Loucy (cell line): ENCODE results near the gene MISP.

ENCODE experiments used
- H2AFZ ChIP-seq: fragments of 200-600 bp; sonication (generic); 2 replicates; pipeline ENCODE4 v1.6.0; 2016; ENCODE audit warnings: antibody characterized with exemption, mild to moderate bottlenecking, low read length, moderate library complexity
- H3F3A ChIP-seq: fragments of 200-600 bp; 2 replicates; pipeline ENCODE4 v1.6.0; 2016; ENCODE audit warnings: antibody characterized with exemption, low read depth, mild to moderate bottlenecking
- H3K27me3 ChIP-seq: fragments of 200-600 bp; sonication (generic); 2 replicates; pipeline ENCODE4 v1.6.1; 2014; ENCODE audit warnings: low read length, mild to moderate bottlenecking; ENCODE audit not compliant: insufficient read depth, poor library complexity, severe bottlenecking
- H3K36me3 ChIP-seq: fragments of 200-600 bp; sonication (generic); 2 replicates; pipeline ENCODE4 v1.6.1; 2016; ENCODE audit warnings: low read length; ENCODE audit not compliant: insufficient read depth
- H3K4me1 ChIP-seq: fragments of 200-600 bp; sonication (generic); 2 replicates; pipeline ENCODE4 v1.5.1; 2014; ENCODE audit warnings: low read length, mild to moderate bottlenecking; ENCODE audit not compliant: insufficient read depth, poor library complexity, severe bottlenecking
- H3K4me2 ChIP-seq: fragments of 200-600 bp; sonication (generic); 2 replicates; pipeline ENCODE4 v1.6.0; 2014; ENCODE audit warnings: antibody characterized with exemption, low read length, low read depth, mild to moderate bottlenecking; ENCODE audit not compliant: poor library complexity, severe bottlenecking
- H3K4me3 ChIP-seq: fragments of 200-600 bp; sonication (generic); 2 replicates; pipeline ENCODE4 v1.5.1; 2014; ENCODE audit warnings: low read length, mild to moderate bottlenecking, mixed read lengths; ENCODE audit not compliant: poor library complexity, severe bottlenecking
- H3K79me2 ChIP-seq: fragments of 200-600 bp; sonication (generic); 2 replicates; pipeline ENCODE4 v1.6.1; 2014; ENCODE audit warnings: low read length; ENCODE audit not compliant: insufficient read depth
- H3K9ac ChIP-seq: fragments of 200-600 bp; sonication (generic); 2 replicates; pipeline ENCODE4 v1.6.0; 2014; ENCODE audit warnings: mild to moderate bottlenecking, low read depth, low read length, moderate library complexity; ENCODE audit not compliant: poor library complexity, severe bottlenecking
- H3K9me2 ChIP-seq: fragments of 200-600 bp; sonication (generic); replicated peaks from 2 replicates; pipeline ENCODE4 v1.6.1; 2016; ENCODE audit warnings: low read depth, low read length, mixed read lengths
- H3K9me3 ChIP-seq: fragments of 200-600 bp; sonication (generic); 2 replicates; pipeline ENCODE4 v1.6.1; 2014; ENCODE audit warnings: mild to moderate bottlenecking, antibody characterized with exemption, low read length, low read depth; ENCODE audit not compliant: insufficient read depth
- H4K20me1 ChIP-seq: fragments of 200-600 bp; sonication (generic); 2 replicates; pipeline ENCODE4 v1.6.0; 2014; ENCODE audit warnings: antibody characterized with exemption, low read length, mild to moderate bottlenecking; ENCODE audit not compliant: insufficient read depth, poor library complexity, severe bottlenecking
- EZH2phosphoT487 ChIP-seq: fragments of 200-600 bp; IDR thresholded peaks from 2 replicates; pipeline ENCODE4 v1.6.1; 2018; ENCODE audit warnings: antibody characterized with exemption, mild to moderate bottlenecking, moderate library complexity, borderline replicate concordance
- TF ChIP-seq, protein P1 (sequence below): fragments of 200-600 bp; sonication (generic); conservative IDR thresholded peaks from 2 replicates; pipeline ENCODE4 v1.5.1; 2014; ENCODE audit warnings: mild to moderate bottlenecking, antibody characterized with exemption, low read length

MISP gene

DNA sequence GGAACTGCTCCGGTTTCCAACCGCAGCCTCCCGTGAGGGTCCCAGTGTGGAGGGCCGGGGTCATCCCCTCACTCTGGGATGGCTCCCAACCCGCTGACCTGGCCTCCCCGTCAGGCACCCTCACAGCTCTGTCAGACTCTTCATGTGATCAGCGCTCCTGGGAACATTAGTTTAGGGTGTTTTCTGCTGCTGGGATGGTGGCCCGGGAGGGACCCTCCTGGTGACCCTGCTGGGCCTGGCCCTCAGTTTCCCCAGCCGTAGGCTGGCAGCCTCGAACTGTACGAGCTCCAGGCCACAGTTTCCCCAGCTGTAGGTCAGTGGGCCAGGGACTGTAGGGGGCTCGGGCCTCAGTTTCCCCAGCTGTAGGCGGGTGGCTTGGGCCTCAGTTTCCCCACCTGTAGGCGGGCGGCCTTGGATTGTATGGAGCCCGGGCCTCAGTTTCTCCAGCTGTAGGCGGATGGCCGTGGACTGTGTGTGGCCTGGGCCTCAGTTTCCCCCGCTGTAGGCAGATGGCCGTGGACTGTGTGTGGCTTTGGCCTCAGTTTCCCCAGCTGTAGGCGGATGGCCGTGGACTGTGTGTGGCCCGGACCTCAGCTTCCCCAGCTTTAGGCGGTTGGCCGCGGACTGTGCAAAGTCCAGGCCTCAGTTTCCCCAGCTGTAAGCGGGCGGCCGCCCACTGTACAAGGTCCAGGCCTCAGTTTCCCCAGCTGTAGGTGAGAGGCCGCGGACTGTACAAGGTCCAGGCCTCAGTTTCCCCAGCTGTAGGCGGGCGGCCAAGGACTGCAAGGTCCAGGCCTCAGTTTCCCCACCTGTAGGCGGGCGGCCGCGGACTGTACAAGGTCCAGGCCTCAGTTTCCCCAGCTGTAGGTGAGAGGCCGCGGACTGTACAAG lies 45.0 kb downstream of the MISP start:
- peaks cover 13% of the 10 kb centered on the region for H3K4me1 ChIP-seq
- peaks cover 8% of the 10 kb centered on the region for H3K27me3 ChIP-seq
- H3K9ac ChIP-seq = peak overlapping the region; percentile 84
- peak overlapping the region; percentile 88 for H3K4me3 ChIP-seq
- peaks cover 15% of the 10 kb centered on the region for H3K36me3 ChIP-seq
- TF ChIP-seq EZH2phosphoT487 = no peak
- TF ChIP-seq, protein P1, sequence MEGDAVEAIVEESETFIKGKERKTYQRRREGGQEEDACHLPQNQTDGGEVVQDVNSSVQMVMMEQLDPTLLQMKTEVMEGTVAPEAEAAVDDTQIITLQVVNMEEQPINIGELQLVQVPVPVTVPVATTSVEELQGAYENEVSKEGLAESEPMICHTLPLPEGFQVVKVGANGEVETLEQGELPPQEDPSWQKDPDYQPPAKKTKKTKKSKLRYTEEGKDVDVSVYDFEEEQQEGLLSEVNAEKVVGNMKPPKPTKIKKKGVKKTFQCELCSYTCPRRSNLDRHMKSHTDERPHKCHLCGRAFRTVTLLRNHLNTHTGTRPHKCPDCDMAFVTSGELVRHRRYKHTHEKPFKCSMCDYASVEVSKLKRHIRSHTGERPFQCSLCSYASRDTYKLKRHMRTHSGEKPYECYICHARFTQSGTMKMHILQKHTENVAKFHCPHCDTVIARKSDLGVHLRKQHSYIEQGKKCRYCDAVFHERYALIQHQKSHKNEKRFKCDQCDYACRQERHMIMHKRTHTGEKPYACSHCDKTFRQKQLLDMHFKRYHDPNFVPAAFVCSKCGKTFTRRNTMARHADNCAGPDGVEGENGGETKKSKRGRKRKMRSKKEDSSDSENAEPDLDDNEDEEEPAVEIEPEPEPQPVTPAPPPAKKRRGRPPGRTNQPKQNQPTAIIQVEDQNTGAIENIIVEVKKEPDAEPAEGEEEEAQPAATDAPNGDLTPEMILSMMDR = no peak
- H2AFZ ChIP-seq = peak overlapping the region; percentile 94
- H3K79me2 ChIP-seq = peaks cover 42% of the 10 kb centered on the region
- H3K4me2 ChIP-seq = peak overlapping the region; percentile 81
- H4K20me1 ChIP-seq = peaks cover 31% of the 10 kb centered on the region
- no peaks in the 10 kb centered on the region for H3K9me3 ChIP-seq
- H3F3A ChIP-seq = no peaks in the 10 kb centered on the region
- H3K9me2 ChIP-seq = no peaks in the 10 kb centered on the region

DNA sequence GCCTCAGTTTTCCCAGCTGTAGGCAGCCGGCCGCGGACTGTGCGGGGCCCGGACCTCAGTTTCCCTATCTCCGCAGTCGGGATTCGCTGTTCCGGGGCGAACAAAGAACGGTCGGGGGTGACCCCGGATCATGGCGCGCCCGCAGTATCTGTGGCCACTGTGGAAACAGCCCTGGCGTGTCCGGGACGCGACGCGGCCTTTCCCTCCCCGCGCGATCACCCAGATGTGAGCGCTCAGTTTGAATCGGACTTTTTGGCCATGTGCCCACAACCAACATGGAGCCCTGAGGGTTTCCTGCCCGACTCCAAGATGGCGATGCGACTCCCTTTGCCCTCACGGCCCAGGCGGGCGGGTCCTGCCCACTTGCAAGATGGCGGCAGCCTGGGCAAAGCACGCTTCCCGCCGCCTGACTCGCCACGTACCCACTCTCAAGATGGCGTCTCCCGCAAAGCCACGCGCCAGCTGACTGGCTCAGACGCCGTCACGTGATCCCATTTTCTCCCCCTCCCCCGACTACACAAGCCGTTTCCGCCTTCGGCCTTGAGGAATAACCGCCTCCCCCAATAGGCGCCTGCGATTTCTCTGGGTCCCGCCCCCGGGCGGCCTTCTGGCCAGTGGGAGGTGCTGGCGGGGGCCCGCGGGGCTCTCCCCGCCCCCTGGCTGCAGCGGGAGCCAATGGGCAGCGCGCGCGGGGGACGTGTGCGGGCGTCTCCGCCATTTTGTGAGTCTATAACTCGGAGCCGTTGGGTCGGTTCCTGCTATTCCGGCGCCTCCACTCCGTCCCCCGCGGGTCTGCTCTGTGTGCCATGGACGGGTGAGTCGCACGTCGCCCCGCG lies 46.0 kb downstream of the MISP start, which contains the start of gene PTBP1:
Gene PTBP1 (plus strand): TSS at position 761 of the 836 bp plus-strand sequence. CDS start 46 bp downstream, at position 807.
- Histone ChIP-seq H3K9me2 (no peaks in the 10 kb centered on the region), H3K36me3 (peaks cover 25% of the 10 kb centered on the region), H4K20me1 (peaks cover 41% of the 10 kb centered on the region), H2AFZ (peak within 1 kb of the TSS; percentile 94), H3K9me3 (no peaks in the 10 kb centered on the region), H3K4me2 (peak within 1 kb of the TSS; percentile 93), H3K79me2 (peaks cover 52% of the 10 kb centered on the region), H3K27me3 (peaks cover 8% of the 10 kb centered on the region), H3K4me3 (peak within 1 kb of the TSS; percentile 97), H3F3A (no peaks in the 10 kb centered on the region), H3K9ac (peak within 1 kb of the TSS; percentile 98), H3K4me1 (peaks cover 23% of the 10 kb centered on the region)
- TF ChIP-seq, protein P1 = no peak
- TF ChIP-seq EZH2phosphoT487 = no peak

DNA sequence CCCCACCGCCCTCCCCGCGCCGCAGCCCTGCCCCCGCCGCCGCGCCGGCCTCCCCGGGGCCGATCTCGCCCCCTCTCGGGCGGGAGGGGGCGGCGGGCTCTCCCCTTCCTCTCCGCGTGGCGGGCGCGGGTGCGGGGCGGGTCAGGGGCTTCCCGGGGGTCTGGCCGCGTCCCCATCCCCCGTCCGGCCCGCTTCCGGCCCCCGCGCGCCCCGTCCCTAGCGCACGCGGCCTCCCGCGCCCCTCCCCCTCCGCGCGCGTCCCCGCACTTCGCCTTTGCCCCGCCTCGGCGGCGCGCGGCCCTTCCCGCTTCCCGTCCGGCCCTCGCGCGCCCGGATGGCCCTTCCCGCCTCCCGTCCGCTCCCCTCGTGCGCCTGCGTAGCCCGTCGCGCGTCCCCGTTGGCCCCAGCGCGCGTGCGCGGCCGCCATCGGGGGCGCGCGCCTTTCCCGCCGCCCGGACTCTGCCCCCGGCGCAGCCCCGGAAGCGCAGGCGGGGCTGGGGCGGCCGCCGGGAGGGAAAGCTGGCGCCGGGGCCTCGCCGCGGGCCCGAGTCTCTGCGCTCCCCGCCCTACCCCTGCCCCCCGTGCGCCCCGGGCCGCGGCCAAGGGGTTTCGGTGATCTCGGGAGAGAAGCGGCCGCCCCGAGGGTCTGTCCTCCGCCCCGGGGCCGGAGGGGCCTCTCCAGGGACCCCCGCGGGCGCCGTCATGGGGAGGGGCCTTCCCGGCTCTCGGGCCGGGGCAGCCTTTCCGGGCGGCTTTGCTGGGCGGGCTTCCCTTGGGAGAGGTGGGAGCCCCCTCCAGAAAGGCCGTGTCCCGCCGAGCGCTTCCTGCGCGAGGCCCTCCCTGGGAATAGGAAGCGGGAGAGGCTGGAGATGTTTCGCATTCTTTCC lies 46.9 kb downstream of the MISP start:
- H3K4me3 ChIP-seq = peak overlapping the region; percentile 97
- H3K9ac ChIP-seq = peak overlapping the region; percentile 98
- peaks cover 25% of the 10 kb centered on the region for H3K4me1 ChIP-seq
- H3K9me2 ChIP-seq = no peaks in the 10 kb centered on the region
- TF ChIP-seq EZH2phosphoT487 = no peak
- TF ChIP-seq, protein P1 = no peak
- peaks cover 60% of the 10 kb centered on the region for H3K79me2 ChIP-seq
- H3K9me3 ChIP-seq = no peaks in the 10 kb centered on the region
- H3F3A ChIP-seq = no peaks in the 10 kb centered on the region
- no peak overlapping the region for H2AFZ ChIP-seq
- H3K4me2 ChIP-seq = peak overlapping the region; percentile 93
- H3K27me3 ChIP-seq = peaks cover 8% of the 10 kb centered on the region
- peaks cover 49% of the 10 kb centered on the region for H4K20me1 ChIP-seq
- H3K36me3 ChIP-seq = peaks cover 33% of the 10 kb centered on the region
